A673 (cell line): ENCODE results near the gene TAF11L3.

ENCODE experiments used
- CTCF ChIP-seq: fragments of 300-800, 200-600 bp; sonication (generic); conservative IDR thresholded peaks from 2 replicates; pipeline ENCODE4 v1.5.1; 2017; ENCODE audit warnings: low read depth, mild to moderate bottlenecking, antibody characterized with exemption, low read length, moderate library complexity, mixed read lengths
- EZH2 ChIP-seq: fragments of 200-600 bp; sonication (generic); IDR thresholded peaks from 2 replicates; pipeline ENCODE4 v1.6.1; 2017; ENCODE audit warnings: borderline replicate concordance, low read depth, mild to moderate bottlenecking, mixed read lengths, antibody characterized with exemption, low read length; ENCODE audit not compliant: poor library complexity, severe bottlenecking

- TF ChIP-seq CTCF = no peak
- TF ChIP-seq EZH2 = no peak
Observed at GRCh38 chr5:17477043-17477442, 41.1 kb upstream of the TAF11L3 start.
